GM19455 (cell line): ENCODE results near the gene ZNF775.

Source experiments
- ATAC-seq: cut with Tn5 transposase; IDR thresholded peaks from one replicate; pipeline ENCODE4 v1.9.1; 2021; ENCODE audit not compliant: unreplicated experiment

Gene ZNF775

GRCh38 chr7:150378853-150379440 is at the start of gene ZNF775:
Gene ZNF775 (plus strand): TSS chr7:150379330. CDS start chr7:150388471, 9,141 bp downstream.
- ATAC-seq: peak; percentile 80

GRCh38 chr7:150329331-150330120 is 49.6 kb upstream of the ZNF775 start:
- no peak for ATAC-seq

GRCh38 chr7:150330211-150330885 is 48.8 kb upstream of the ZNF775 start:
- ATAC-seq: no peak

GRCh38 chr7:150332852-150333635 is 46.1 kb upstream of the ZNF775 start:
- no peak for ATAC-seq

GRCh38 chr7:150333659-150334058 is 45.5 kb upstream of the ZNF775 start:
- no peak for ATAC-seq

- ATAC-seq: no peak
Measured at GRCh38 chr7:150334108-150334507, 45.0 kb upstream of the ZNF775 start.

- ATAC-seq: no peak
Measured at GRCh38 chr7:150335108-150335773, 43.9 kb upstream of the ZNF775 start.

GRCh38 chr7:150335774-150336112 is 43.4 kb upstream of the ZNF775 start:
- ATAC-seq: no peak

- no peak for ATAC-seq
Measured at GRCh38 chr7:150336746-150337145, 42.4 kb upstream of the ZNF775 start.

GRCh38 chr7:150337179-150337578 is 42.0 kb upstream of the ZNF775 start:
- no peak for ATAC-seq

GRCh38 chr7:150337659-150338081 is 41.5 kb upstream of the ZNF775 start:
- ATAC-seq: no peak

- ATAC-seq: no peak
Measured at GRCh38 chr7:150338166-150338829, 40.8 kb upstream of the ZNF775 start.

- no peak for ATAC-seq
Measured at GRCh38 chr7:150339409-150339809, 39.7 kb upstream of the ZNF775 start.

- no peak for ATAC-seq
Measured at GRCh38 chr7:150340024-150340749, 38.9 kb upstream of the ZNF775 start.

GRCh38 chr7:150340875-150341262 is 38.3 kb upstream of the ZNF775 start:
- ATAC-seq: no peak

- no peak for ATAC-seq
Measured at GRCh38 chr7:150341263-150342120, 37.6 kb upstream of the ZNF775 start, which contains the start of gene RARRES2. Gene RARRES2 (minus strand): TSS chr7:150341629. CDS start chr7:150340609, 1,020 bp downstream.

GRCh38 chr7:150342121-150342408 is 37.1 kb upstream of the ZNF775 start:
- no peak for ATAC-seq

GRCh38 chr7:150343225-150343624 is 35.9 kb upstream of the ZNF775 start:
- ATAC-seq: no peak

- ATAC-seq: no peak
Measured at GRCh38 chr7:150344299-150344698, 34.8 kb upstream of the ZNF775 start.
